SK-N-MC (cell line): Measurements from ENCODE around the gene F11R.
"Not testable (repeated sequence)": the region's sequence is repeated elsewhere in the genome, so short reads cannot be mapped to it uniquely, and the experiment has no call there.

Experiments used
- DNase-seq: peaks from one replicate; pipeline ENCODE4 v3.0.0-alpha.2; 2011; ENCODE audit warnings: low read depth, low spot score
- H3K27ac ChIP-seq: fragments of 200-600 bp; sonication (generic); 2 replicates; pipeline ENCODE4 v1.5.1; 2016; ENCODE audit warnings: mixed run types
- H3K36me3 ChIP-seq: fragments of 200-600 bp; sonication (generic); 2 replicates; pipeline ENCODE4 v1.6.1; 2017; ENCODE audit warnings: antibody characterized with exemption, low read length, mixed read lengths; ENCODE audit not compliant: insufficient read depth
- H3K4me3 ChIP-seq: fragments of 200-600 bp; sonication (generic); 2 replicates; pipeline ENCODE4 v1.5.1; 2016
- H3K9ac ChIP-seq: fragments of 200-600 bp; sonication (generic); 2 replicates; pipeline ENCODE4 v1.8.0; 2017; ENCODE audit warnings: mixed run types, mixed read lengths; ENCODE audit not compliant: insufficient read length
- H3K9me3 ChIP-seq: fragments of 200-600 bp; sonication (generic); 2 replicates; pipeline ENCODE4 v1.6.1; 2017; ENCODE audit warnings: low read depth, mild to moderate bottlenecking, antibody characterized with exemption, low read length, moderate library complexity, mixed read lengths
- EZH2 ChIP-seq: fragments of 200-600 bp; sonication (generic); IDR thresholded peaks from one replicate; pipeline ENCODE4 v1.6.1; 2017; ENCODE audit warnings: antibody characterized with exemption
- FOXP2 ChIP-seq: optimal IDR thresholded peaks from 2 replicates; pipeline ENCODE3; 2011; ENCODE audit warnings: mild to moderate bottlenecking, moderate library complexity; ENCODE audit not compliant: insufficient read depth; ENCODE audit errors: extremely low read length, control extremely low read depth
- POLR2AphosphoS5 ChIP-seq: IDR thresholded peaks from 2 replicates; pipeline ENCODE4 v1.6.1; 2012; ENCODE audit warnings: mild to moderate bottlenecking, low read depth, low read length, borderline replicate concordance

The F11R gene

GRCh38 chr1:161018631-161018930, 2.4 kb downstream of the F11R start:
- Histone ChIP-seq H3K36me3 (no peaks in the 10 kb centered on the region), H3K9ac (no peak overlapping the region), H3K4me3 (no peak overlapping the region), H3K27ac (no peak overlapping the region), H3K9me3 (no peaks in the 10 kb centered on the region)
- no peak for DNase-seq
- TF ChIP-seq EZH2 (no peak), POLR2AphosphoS5 (no peak), FOXP2 (no peak)

DNA sequence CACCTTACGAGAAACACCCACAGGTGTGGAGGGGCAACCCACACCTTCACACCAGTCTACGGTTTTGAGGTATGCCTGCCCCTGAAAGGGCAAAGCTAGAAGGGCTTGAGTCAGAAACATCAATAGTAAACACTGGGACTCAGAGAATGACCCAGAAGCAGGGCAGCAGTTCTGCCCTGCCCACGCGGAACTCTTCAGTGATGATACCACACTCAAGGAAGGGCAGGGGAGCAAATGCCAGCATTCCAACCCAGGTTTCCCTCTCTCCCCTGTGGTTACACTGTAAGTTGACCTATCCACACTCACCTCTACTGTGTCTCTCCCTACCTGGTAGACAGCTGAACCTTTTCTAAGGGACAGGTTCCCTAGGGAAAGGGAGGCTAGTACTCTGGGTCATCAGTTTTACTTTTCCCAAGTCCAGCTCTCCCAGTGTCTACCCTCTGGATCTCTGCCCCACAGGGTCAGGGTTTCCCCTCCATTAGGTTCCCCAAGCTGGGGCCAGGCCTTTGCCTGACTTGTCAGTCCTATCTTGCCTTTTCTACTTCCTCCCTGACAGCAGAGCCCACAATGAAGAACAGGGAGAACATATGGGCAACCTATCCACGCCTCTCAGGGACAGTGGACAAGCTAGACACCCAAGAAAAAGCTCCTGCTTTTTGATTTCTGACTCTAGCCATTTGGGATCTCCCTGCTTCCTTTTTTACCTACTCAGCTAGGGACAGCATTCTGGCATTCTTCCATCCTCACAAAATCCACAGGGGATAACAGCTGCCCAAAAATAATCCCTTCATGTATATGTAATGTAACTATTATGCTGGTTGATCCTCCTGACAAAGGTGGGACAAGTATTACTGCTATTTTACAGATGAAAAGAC, 3.0 kb downstream of the F11R start:
- no peaks in the 10 kb centered on the region for H3K9me3 ChIP-seq
- no peaks in the 10 kb centered on the region for H3K36me3 ChIP-seq
- DNase-seq, result no peak
- H3K4me3 ChIP-seq, result no peak overlapping the region
- H3K9ac ChIP-seq, result no peak overlapping the region
- no peak overlapping the region for H3K27ac ChIP-seq
- TF ChIP-seq FOXP2 (no peak), POLR2AphosphoS5 (no peak), EZH2 (no peak)

DNA sequence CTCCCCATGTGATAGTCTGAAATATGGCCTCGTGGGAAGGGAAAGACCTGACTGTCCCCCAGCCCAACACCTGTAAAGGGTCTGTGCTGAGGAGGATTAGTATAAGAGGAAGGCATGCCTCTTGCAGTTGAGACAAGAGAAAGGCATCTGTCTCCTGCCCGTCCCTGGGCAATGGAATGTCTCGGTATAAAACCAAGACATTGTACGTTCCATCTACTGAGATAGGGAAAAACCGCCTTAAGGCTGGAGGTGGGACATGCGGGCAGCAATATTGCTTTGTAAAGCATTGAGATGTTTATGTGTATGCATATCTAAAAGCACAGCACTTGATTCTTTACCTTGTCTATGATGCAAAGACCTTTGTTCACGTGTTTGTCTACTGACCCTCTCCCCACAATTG, 3.8 kb downstream of the F11R start:
- H3K4me3 ChIP-seq, H3K27ac ChIP-seq, H3K9me3 ChIP-seq, H3K36me3 ChIP-seq, H3K9ac ChIP-seq, DNase-seq: not testable (repeated sequence)

DNA sequence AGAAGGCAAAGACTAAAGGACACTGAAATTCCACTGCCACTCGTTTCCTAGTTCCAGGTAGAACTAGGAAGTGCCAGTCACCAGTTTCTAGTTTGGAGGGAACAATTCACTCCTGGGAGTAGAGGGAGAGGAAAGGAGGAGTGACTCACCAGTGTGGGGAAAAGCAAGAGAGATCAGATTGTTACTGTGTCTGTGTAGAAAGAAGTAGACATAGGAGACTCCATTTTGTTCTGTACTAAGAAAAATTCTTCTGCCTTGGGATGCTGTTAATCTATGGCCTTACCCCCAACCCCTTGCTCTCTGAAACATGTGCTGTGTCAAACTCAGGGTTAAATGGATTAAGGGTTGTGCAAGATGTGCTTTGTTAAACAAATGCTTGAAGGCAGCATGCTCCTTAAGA, 4.3 kb downstream of the F11R start:
- H3K9ac ChIP-seq, H3K9me3 ChIP-seq, H3K4me3 ChIP-seq, H3K36me3 ChIP-seq, H3K27ac ChIP-seq, DNase-seq: not testable (repeated sequence)

DNA sequence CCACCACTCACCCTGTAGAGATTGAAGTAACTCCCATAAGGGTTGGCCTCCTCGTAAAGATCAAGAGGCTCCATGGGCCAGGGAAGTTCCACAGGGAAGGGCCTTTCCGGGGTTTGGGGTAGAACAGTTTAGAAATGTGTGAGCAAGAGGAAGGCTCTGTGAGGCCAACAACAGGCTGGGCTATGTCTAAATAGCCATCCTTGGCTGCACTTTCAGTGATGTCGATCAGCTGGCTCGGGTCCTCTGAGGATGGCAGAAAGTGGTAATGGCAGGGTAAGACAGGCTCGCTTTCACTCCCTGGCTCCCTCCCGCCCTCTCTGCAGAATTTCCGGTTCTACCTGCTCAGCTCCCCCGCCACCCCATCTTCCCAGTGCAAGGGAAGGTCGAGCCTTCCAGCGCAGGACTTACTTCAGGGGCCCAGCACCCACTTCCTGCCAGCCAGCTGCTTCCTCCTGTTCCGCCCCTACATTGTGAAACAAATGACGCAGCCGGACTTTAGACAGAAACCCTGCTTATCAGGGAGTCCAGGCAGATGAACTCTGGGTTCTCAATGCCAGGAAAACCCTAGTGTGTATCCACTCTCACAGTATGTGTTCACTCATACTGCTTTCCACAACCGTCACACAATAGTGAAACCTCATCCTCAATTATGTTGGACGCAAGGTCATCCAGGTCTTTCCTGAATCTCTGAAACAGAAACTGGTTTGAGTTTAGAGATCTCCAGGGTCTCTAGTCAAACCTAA, 7.3 kb downstream of the F11R start:
- Histone ChIP-seq H3K27ac (peak overlapping the region; percentile 81), H3K9ac (no peak overlapping the region), H3K9me3 (no peaks in the 10 kb centered on the region), H3K36me3 (no peaks in the 10 kb centered on the region), H3K4me3 (no peak overlapping the region)
- no peak for TF ChIP-seq EZH2
- TF ChIP-seq POLR2AphosphoS5, result no peak; the same call in 1 of the 2 replicates
- TF ChIP-seq FOXP2, result no peak
- no peak for DNase-seq

DNA sequence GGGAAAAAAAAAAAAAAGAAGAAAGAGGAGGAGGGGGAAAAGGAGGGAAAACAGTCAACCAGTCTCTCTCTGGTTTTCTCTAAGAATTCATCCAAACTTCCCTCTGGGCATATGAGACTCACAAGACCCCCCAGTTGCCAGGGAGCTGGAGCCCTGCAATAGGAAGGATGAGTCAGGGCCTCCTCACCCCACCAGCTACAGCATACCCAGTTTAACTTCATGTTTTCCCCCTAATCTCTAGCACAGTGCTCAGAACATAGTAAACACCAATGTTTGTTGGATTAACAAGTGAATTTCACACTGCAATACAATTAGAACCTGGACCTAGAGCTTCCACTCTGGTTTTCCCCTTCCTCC, 7.8 kb downstream of the F11R start:
- peak overlapping the region; percentile 81 for H3K27ac ChIP-seq
- peak overlapping the region; percentile 12 for H3K9ac ChIP-seq
- DNase-seq, result no peak
- no peaks in the 10 kb centered on the region for H3K9me3 ChIP-seq
- peak overlapping the region; percentile 14; the same call in 1 of the 2 replicates for H3K4me3 ChIP-seq
- TF ChIP-seq FOXP2 (no peak), EZH2 (no peak), POLR2AphosphoS5 (no peak)
- H3K36me3 ChIP-seq, result no peaks in the 10 kb centered on the region

- peak overlapping the region; percentile 81; the same call in 1 of the 2 replicates for H3K27ac ChIP-seq
- no peaks in the 10 kb centered on the region for H3K36me3 ChIP-seq
- no peak for TF ChIP-seq POLR2AphosphoS5
- no peak for TF ChIP-seq EZH2
- TF ChIP-seq FOXP2, result no peak
- H3K9me3 ChIP-seq, result no peaks in the 10 kb centered on the region
- no peak overlapping the region for H3K9ac ChIP-seq
- DNase-seq, result no peak
- H3K4me3 ChIP-seq, result no peak overlapping the region
Observed at GRCh38 chr1:161012420-161012819, 8.5 kb downstream of the F11R start.

DNA sequence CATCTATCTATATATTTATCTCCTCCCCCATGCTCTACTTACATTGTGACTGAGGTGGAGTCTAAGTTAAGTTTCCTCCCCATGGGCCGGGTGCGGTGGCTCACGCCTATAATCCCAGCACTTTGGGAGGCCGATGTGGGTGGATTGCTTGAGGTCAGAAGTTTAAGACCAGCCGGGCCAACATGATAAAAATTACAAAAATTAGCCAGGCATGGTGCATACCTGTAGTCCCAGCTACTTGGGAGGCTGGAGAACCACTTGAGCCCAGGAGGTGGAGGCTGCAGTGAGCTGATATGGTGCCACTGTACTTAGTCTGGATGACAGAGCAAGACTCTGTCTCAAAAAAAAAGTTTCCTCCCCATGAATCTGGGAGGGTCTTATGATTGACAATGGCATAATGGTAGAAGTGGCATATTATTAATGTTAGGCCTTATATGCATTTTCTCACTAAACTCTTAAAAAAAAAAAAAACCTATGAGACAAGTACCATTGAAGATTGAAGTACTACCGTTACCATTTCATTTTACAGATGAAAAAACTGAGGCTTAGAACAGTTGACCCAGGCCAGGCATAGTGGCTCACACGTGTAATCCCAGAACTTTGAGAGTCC, 11.2 kb downstream of the F11R start:
- no peak overlapping the region for H3K9ac ChIP-seq
- H3K9me3 ChIP-seq, result no peaks in the 10 kb centered on the region
- H3K27ac ChIP-seq, result no peak overlapping the region
- H3K4me3 ChIP-seq, result no peak overlapping the region
- no peak for DNase-seq
- H3K36me3 ChIP-seq, result no peaks in the 10 kb centered on the region
- TF ChIP-seq EZH2 (no peak), POLR2AphosphoS5 (no peak), FOXP2 (no peak)

- Histone ChIP-seq H3K4me3 (peak overlapping the region; percentile 18; the same call in 1 of the 2 replicates), H3K27ac (peak overlapping the region; percentile 69), H3K36me3 (no peaks in the 10 kb centered on the region), H3K9me3 (no peaks in the 10 kb centered on the region), H3K9ac (no peak overlapping the region)
- TF ChIP-seq EZH2 (no peak), FOXP2 (no peak), POLR2AphosphoS5 (no peak)
- DNase-seq, result no peak
Observed at GRCh38 chr1:161008869-161009510, 12.0 kb downstream of the F11R start.
